Activated CD4-positive, alpha-beta T cell treated with anti-CD3 and anti-CD28 coated beads for 36 hours (primary cell): ENCODE results near the gene SORL1. TPM values are rescaled to one million over a fixed set of nuclear protein-coding genes. Genes with fewer than 3 reads are reported as not detected.

Experiments used
- ATAC-seq: fragments of 200-7000 bp; cut with Tn5 transposase; one replicate; pipeline ENCODE4 v1.10.0; 2021; ENCODE audit warnings: mild to moderate bottlenecking, moderate library complexity
- CTCF ChIA-PET: fragments of 350-600 bp; sonication (Branson Sonifier 250); formaldehyde crosslinking; loops from one replicate; lab custom pipeline; 2021; ENCODE audit warnings: antibody characterized with exemption; lab: Charles Lee
- POLR2A ChIA-PET: fragments of 350-600 bp; sonication (Branson Sonifier 250); formaldehyde crosslinking; loops from one replicate; lab custom pipeline; 2021; ENCODE audit warnings: antibody characterized with exemption, inconsistent platforms; lab: Charles Lee
- DNase-seq: peaks from one replicate; pipeline ENCODE4 v3.0.0-alpha.2; 2020
- H3K27ac Mint-ChIP-seq: one replicate; pipeline ENCODE4 v1.8.0; 2021; ENCODE audit warnings: mixed read lengths
- H3K27me3 Mint-ChIP-seq: one replicate; pipeline ENCODE4 v1.8.0; 2021; ENCODE audit warnings: mixed read lengths
- H3K36me3 Mint-ChIP-seq: one replicate; pipeline ENCODE4 v1.8.0; 2021; ENCODE audit warnings: low read depth, mixed read lengths
- H3K4me1 Mint-ChIP-seq: one replicate; pipeline ENCODE4 v1.8.0; 2021; ENCODE audit warnings: mixed read lengths
- H3K4me3 Mint-ChIP-seq: one replicate; pipeline ENCODE4 v1.8.0; 2021; ENCODE audit warnings: mild to moderate bottlenecking, moderate library complexity, mixed read lengths
- H3K9me3 Mint-ChIP-seq: one replicate; pipeline ENCODE4 v1.8.0; 2021; ENCODE audit warnings: low read depth, mixed read lengths
- intact Hi-C, 2 experiments: fragments of 100-400 bp; cut with DNase I in 1 of 2; cut with micrococcal nuclease in 1 of 2; formaldehyde crosslinking; loops; one replicate each; pipeline versions ENCODE4 v1.14.2 to v1.15.1; 2022 to 2024; cut with DNase I, micrococcal nuclease
- total RNA-seq, 2 experiments: library from RNA; stranded (reverse); gene quantifications; one replicate each; pipeline ENCODE4 v1.2.3, GENCODE V29; 2021

SORL1 gene
- total RNA-seq, 2 experiments from 2014 or later = 53.5 to 68.0 TPM

DNA sequence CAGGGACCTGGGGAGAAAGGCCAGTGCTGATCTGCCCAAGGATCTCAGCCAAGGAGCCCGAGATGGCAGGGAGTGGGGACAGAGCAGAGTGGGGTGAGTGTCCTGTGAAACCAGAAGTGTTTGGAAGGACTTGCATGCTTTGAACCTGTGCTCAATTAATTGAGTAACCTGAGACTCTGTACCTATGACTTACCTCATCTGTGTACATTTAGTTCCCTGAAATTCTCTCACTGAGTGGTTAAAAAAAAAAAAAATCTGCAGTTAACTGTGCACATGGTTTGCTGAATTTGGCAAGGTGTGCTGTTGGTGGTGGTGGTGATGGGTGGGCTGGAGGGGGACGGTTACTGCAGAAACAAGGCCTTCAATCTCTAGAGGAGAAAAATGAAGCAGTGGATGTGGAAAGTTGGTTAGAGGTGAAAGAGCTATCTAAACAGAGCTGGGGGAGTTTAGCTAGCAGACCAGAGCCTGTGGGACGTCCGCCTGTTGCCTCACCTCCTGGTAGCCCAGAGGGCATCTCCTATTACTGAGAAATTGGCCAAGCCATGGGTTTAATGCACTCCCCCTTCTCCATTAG, 8.9 kb downstream of the SORL1 start:
- ChIA-PET POLR2A (interaction anchor here (0.6 to 4.9 kb wide), 4 partner anchors 10 to 1601 kb away, joined by 3 to 51 read pairs (median 9); partner anchors contain the start of genes HSPA8, SORL1 and SORL1-AS1), CTCF (interaction anchor here (0.6 to 1.7 kb wide), 2 partner anchors 10 to 96 kb away, joined by 3 to 10 read pairs; no protein-coding TSS in a partner anchor)
- intact Hi-C loops = loop anchor here (5.0 to 10.0 kb wide), 5 partner anchors 61 to 1994 kb away; partner anchors contain the start of gene HSPA8 (in 1 of the 2)
- H3K27ac Mint-ChIP-seq = peak overlapping the region; percentile 96
- no peaks in the 10 kb centered on the region for H3K27me3 Mint-ChIP-seq
- peaks cover 20% of the 10 kb centered on the region for H3K36me3 Mint-ChIP-seq
- peak overlapping the region; percentile 6 for H3K4me3 Mint-ChIP-seq
- no peak for ATAC-seq
- no peaks in the 10 kb centered on the region for H3K9me3 Mint-ChIP-seq
- peaks cover 99% of the 10 kb centered on the region for H3K4me1 Mint-ChIP-seq
- DNase-seq = no peak

DNA sequence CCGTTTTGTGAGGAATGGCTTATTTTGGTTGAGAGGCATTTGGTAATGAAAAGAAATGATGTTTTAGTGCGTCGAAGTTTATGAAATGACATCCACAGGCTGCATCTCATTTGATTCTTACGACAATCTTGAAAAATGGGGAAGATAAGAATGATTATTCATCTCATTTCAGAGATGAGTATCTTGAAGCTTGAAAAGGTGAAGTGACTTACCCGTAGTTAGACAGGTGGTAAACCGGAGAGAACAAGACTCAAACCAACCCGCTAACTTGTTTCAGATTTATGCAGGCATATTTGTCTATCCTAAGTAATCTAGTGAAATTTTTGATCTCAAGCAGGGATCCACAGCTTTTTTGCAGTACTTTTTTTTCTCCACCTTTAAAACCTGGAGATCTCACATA, 9.7 kb downstream of the SORL1 start:
- POLR2A ChIA-PET = interaction anchor here (0.6 to 4.9 kb wide), 4 partner anchors 11 to 36 kb away, joined by 3 to 51 read pairs (median 4); partner anchors contain the start of genes SORL1 and SORL1-AS1

DNA sequence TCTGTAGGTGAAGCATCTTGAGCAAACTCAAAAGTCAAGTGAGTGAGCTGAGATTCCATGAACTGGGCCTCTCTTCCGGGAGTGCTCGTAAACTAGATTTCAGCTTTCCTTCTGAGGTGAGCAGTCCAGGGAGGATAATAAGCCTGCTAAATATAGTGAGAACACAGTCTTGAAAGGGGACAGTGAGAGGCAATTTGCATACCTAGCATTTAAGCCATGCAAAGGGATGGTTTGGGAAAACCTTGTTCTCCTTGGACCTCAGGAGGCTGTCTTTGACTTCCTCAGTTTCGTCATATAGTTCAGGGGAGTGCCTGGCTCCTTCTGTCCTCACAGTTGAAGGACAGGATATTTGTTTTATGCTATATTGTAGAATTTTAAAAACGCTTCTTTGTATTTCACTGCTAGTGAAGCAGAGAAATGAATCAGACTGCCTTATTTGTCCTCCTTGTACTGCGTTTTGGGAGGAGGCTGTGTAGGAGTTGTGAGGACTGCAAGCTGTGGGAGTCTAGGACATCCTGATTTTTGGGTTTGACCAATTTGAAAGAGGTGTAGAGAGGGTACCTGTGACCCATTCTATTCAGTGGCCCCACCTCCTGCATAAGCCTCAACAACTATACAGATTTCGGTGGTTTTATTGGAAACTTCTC, 11.7 kb downstream of the SORL1 start:
- no peaks in the 10 kb centered on the region for H3K9me3 Mint-ChIP-seq
- ATAC-seq (no peak), DNase-seq (no peak)
- intact Hi-C loops = loop anchor here (1.0 to 10.0 kb wide), 11 partner anchors 12 to 1991 kb away; partner anchors contain the start of genes SORL1 (in 2 of the 2), SORL1-AS1 (in 2 of the 2), HSPA8 (in 1 of the 2) and SC5D (in 1 of the 2)
- no peaks in the 10 kb centered on the region for H3K27me3 Mint-ChIP-seq
- peaks cover 14% of the 10 kb centered on the region for H3K36me3 Mint-ChIP-seq
- POLR2A ChIA-PET = interaction anchor here (0.7 to 4.9 kb wide), 5 partner anchors 10 to 33 kb away, joined by 3 to 51 read pairs (median 4); partner anchors contain the start of genes SORL1 and SORL1-AS1
- peak overlapping the region; percentile 61 for H3K4me3 Mint-ChIP-seq
- peaks cover 98% of the 10 kb centered on the region for H3K4me1 Mint-ChIP-seq
- H3K27ac Mint-ChIP-seq = peak overlapping the region; percentile 96
- CTCF ChIA-PET = interaction anchor here (0.7 to 1.9 kb wide), 3 partner anchors 11 to 80 kb away, joined by 4 to 7 read pairs (median 5); partner anchors contain the start of genes SORL1 and SORL1-AS1

More for the DNA sequence above, 9.7 kb downstream of the SORL1 start:
- H3K27me3 Mint-ChIP-seq = no peaks in the 10 kb centered on the region
- CTCF ChIA-PET = interaction anchor here (0.6 to 1.7 kb wide), 5 partner anchors 9 to 131 kb away, joined by 3 to 10 read pairs (median 4); partner anchors contain the start of gene SORL1-AS1
- H3K27ac Mint-ChIP-seq = peak overlapping the region; percentile 96
- H3K4me3 Mint-ChIP-seq = peak overlapping the region; percentile 19
- DNase-seq = no peak
- peak; percentile 2 for ATAC-seq
- intact Hi-C loops = loop anchor here (5.0 to 10.0 kb wide), 5 partner anchors 60 to 1993 kb away; partner anchors contain the start of gene HSPA8 (in 1 of the 2)
- no peaks in the 10 kb centered on the region for H3K9me3 Mint-ChIP-seq
- peaks cover 98% of the 10 kb centered on the region for H3K4me1 Mint-ChIP-seq
- peaks cover 19% of the 10 kb centered on the region for H3K36me3 Mint-ChIP-seq

DNA sequence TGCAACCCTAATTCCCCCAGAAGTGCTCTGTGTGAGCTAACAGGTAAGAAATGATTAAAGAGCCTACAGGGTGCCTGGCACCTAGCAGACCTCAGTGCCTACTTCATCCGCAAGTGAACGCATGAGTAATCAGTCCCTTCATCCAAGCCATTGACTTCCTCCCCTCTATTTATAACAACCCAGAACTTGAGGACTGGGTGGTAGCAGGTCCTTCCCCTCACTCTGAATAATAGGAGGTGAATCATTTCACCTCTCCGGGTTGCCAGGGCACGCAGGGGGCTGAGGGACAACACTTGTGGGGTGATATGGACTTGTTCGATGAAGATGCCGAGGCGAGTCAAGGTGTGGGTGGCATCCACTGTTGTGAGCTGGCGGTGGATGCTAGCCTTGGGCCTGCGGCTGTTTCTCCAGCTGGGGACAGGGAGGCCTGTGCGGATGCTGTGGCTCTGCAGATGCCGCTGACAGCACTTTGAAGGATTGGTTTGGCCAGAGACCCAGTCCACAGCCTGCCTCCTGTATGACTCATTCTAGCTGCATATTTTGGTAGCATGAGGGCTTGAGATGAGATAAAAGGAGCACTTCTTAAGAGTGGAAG, 12.3 kb downstream of the SORL1 start:
- Mint-ChIP-seq H3K27me3 (no peaks in the 10 kb centered on the region), H3K36me3 (peaks cover 19% of the 10 kb centered on the region), H3K27ac (peak overlapping the region; percentile 96), H3K9me3 (no peaks in the 10 kb centered on the region), H3K4me3 (peak overlapping the region; percentile 61), H3K4me1 (peaks cover 98% of the 10 kb centered on the region)
- ATAC-seq = peak; percentile 82
- intact Hi-C loops = loop anchor here (1.0 to 10.0 kb wide), 11 partner anchors 12 to 1990 kb away; partner anchors contain the start of genes SORL1 (in 2 of the 2), SORL1-AS1 (in 2 of the 2), HSPA8 (in 1 of the 2) and SC5D (in 1 of the 2)
- peak; percentile 94 for DNase-seq
- ChIA-PET CTCF (interaction anchor here (0.7 to 2.2 kb wide), 7 partner anchors 12 to 112 kb away, joined by 3 to 9 read pairs (median 4); partner anchors contain the start of genes SORL1 and SORL1-AS1), POLR2A (interaction anchor here (0.7 to 4.9 kb wide), 6 partner anchors 10 to 47 kb away, joined by 3 to 51 read pairs (median 4); partner anchors contain the start of genes SORL1 and SORL1-AS1)

DNA sequence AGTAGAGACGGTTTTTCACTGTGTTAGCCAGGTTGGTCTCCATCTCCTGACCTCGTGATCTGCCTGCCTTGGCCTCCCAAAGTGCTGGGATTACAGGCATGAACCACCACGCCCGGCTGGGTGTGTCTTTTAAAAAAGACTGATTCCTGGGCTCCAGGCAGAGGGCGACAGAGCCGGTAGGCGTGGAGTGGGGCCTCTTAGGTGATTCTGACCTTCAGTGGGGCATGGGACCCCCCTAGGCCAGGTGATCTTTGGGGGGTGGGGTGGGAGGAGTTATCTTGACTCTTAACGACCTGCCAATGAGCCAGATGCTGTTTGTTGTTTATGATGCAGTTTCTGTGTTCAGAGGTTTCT, 13.6 kb downstream of the SORL1 start:
- CTCF ChIA-PET = interaction anchor here (0.6 to 2.2 kb wide), 6 partner anchors 13 to 271 kb away, joined by 3 to 9 read pairs (median 4); partner anchors contain the start of gene SORL1-AS1
- intact Hi-C loops = loop anchor here (2.0 to 10.0 kb wide), 4 partner anchors 125 to 1989 kb away; partner anchors contain the start of gene HSPA8 (in 1 of the 2)
- peak overlapping the region; percentile 96 for H3K27ac Mint-ChIP-seq
- ATAC-seq (no peak), DNase-seq (no peak)
- POLR2A ChIA-PET = interaction anchor here (0.7 to 3.0 kb wide), 3 partner anchors 11 to 27 kb away, joined by 3 to 15 read pairs (median 3); partner anchors contain the start of genes SORL1 and SORL1-AS1
- H3K27me3 Mint-ChIP-seq = no peaks in the 10 kb centered on the region
- H3K4me3 Mint-ChIP-seq = peak overlapping the region; percentile 61
- H3K9me3 Mint-ChIP-seq = no peaks in the 10 kb centered on the region
- peaks cover 22% of the 10 kb centered on the region for H3K36me3 Mint-ChIP-seq
- peaks cover 94% of the 10 kb centered on the region for H3K4me1 Mint-ChIP-seq

DNA sequence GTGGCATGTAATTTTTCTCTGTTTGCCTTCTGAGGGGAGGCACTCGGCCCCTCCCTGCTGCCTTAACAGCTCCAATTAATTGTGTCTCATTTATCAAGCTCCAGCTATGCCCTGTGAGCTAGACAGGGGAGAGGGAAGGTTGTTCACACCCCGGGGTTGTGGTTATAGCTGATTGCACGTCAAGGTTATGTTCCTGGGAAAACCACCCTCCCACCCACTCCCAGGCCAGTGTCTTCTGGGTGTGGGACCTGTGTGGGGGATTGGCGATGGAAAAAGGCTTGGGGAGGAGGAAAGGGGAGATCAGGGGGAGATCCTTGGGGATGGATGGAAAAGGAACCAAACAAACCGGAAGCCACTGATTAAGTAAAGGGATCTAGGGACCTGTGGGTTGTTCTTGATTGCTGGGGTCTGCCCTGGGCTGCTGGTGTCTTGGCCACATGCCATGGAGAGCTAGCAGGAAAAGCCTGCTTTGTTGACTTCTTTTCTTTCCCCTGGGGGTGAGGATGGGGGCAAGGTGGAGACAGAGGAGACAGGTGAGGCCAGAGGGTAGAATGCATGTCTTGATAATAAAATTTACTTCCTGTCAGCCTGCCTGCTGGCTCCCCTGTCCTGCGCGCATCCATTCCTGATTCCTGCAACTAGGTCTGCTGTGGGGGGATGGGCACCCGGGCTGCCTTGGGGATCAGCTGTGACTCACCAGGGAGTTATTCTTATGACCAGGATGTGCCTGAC, 14.1 kb downstream of the SORL1 start:
- no peaks in the 10 kb centered on the region for H3K9me3 Mint-ChIP-seq
- H3K36me3 Mint-ChIP-seq = peaks cover 22% of the 10 kb centered on the region
- ATAC-seq (no peak), DNase-seq (peak; percentile 71)
- peak overlapping the region; percentile 61 for H3K4me3 Mint-ChIP-seq
- ChIA-PET POLR2A (interaction anchor here (0.7 to 3.0 kb wide), 3 partner anchors 12 to 27 kb away, joined by 3 to 15 read pairs (median 3); partner anchors contain the start of genes SORL1 and SORL1-AS1), CTCF (interaction anchor here (0.5 to 2.2 kb wide), 8 partner anchors 9 to 272 kb away, joined by 3 to 15 read pairs (median 4); partner anchors contain the start of genes SORL1 and SORL1-AS1)
- peaks cover 93% of the 10 kb centered on the region for H3K4me1 Mint-ChIP-seq
- H3K27me3 Mint-ChIP-seq = no peaks in the 10 kb centered on the region
- H3K27ac Mint-ChIP-seq = peak overlapping the region; percentile 96
- intact Hi-C loops = loop anchor here (2.0 to 10.0 kb wide), 3 partner anchors 125 to 1989 kb away; partner anchors contain the start of gene HSPA8 (in 1 of the 2)

DNA sequence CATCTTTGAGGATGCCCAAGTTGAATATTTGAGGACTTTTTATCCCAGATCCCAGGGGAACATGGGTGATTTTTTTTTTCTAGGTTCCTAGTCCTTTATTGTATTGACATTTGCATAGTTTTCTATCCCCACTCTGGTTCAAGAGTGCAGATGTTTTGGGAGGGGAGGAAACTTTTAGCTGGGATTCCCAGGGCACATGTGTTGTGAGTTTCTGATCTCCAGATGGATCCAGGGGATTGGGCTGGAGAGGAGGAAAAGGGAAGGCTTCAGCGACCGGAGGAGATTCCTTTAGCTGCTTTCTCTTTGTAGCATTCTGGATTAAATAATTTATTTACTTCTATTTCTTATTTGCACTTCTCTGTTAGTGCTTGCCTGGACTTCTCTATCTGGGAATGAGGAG, 15.4 kb downstream of the SORL1 start:
- POLR2A ChIA-PET = interaction anchor here (0.5 to 3.0 kb wide), 9 partner anchors 11 to 228 kb away, joined by 3 to 15 read pairs (median 4); partner anchors contain the start of genes SC5D, SORL1 and SORL1-AS1
- CTCF ChIA-PET = interaction anchor here (0.6 to 3.1 kb wide), 12 partner anchors 11 to 218 kb away, joined by 3 to 15 read pairs (median 4); partner anchors contain the start of genes SORL1 and SORL1-AS1
- Mint-ChIP-seq H3K36me3 (peaks cover 32% of the 10 kb centered on the region), H3K9me3 (no peaks in the 10 kb centered on the region), H3K4me1 (peaks cover 93% of the 10 kb centered on the region), H3K27ac (peak overlapping the region; percentile 96), H3K27me3 (no peaks in the 10 kb centered on the region), H3K4me3 (peak overlapping the region; percentile 61)
- intact Hi-C loops = loop anchor here (2.0 to 10.0 kb wide), 3 partner anchors 123 to 1987 kb away; partner anchors contain the start of gene HSPA8 (in 1 of the 2)
- DNase-seq (no peak), ATAC-seq (no peak)

DNA sequence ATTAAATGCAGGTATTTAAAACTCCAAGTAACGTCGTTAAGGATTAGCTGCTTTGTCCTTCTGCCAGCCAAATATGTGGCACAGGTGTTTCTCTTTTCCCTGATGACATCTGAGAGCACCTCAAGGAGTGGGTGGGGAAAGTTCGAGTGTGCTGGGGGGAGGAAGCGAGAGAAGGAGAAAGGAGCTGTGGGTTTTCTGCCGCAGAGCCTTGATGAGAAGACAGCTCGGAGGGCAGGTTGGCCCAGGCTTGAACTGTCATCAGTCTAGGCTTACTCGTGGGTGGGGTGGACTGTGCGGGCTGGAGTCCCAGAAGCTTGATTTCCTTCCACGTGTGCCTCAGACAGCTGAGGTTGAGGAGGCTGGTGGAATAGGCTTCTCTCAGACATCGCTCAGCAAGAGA, 15.9 kb downstream of the SORL1 start:
- Mint-ChIP-seq H3K9me3 (no peaks in the 10 kb centered on the region), H3K36me3 (peaks cover 34% of the 10 kb centered on the region), H3K27me3 (no peaks in the 10 kb centered on the region), H3K4me3 (peak overlapping the region; percentile 61), H3K27ac (peak overlapping the region; percentile 96), H3K4me1 (peaks cover 93% of the 10 kb centered on the region)
- DNase-seq = peak; percentile 89
- ChIA-PET CTCF (interaction anchor here (0.7 to 3.1 kb wide), 11 partner anchors 11 to 144 kb away, joined by 3 to 15 read pairs (median 3); partner anchors contain the start of genes SORL1 and SORL1-AS1), POLR2A (interaction anchor here (0.5 to 3.0 kb wide), 10 partner anchors 11 to 228 kb away, joined by 3 to 15 read pairs (median 4); partner anchors contain the start of genes SC5D, SORL1 and SORL1-AS1)
- intact Hi-C loops = loop anchor here (1.0 to 10.0 kb wide), 5 partner anchors 14 to 1987 kb away; partner anchors contain the start of genes HSPA8 (in 1 of the 2), SORL1 (in 1 of the 2) and SORL1-AS1 (in 1 of the 2)
- peak; percentile 38 for ATAC-seq

DNA sequence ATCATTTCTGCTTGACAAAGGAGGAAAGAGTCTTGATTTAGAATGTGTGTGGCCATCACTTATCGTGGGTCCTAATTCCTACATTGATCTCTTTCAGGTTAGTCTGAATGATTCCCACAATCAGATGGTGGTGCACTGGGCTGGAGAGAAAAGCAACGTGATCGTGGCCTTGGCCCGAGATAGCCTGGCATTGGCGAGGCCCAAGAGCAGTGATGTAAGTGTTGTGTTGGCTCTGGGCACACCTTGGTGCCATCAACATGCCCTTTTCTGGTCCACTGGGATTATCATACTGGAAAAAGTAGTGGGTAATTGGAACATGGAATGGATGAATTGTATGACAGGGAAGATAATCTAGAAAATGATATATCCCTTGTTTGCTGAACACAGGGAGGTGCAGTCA, 17.8 kb downstream of the SORL1 start:
- ChIA-PET CTCF (interaction anchor here (1.4 to 3.1 kb wide), 2 partner anchors 11 to 16 kb away, joined by 5 to 12 read pairs; no protein-coding TSS in a partner anchor), POLR2A (no interaction called here)
- H3K4me1 Mint-ChIP-seq = peaks cover 92% of the 10 kb centered on the region
- H3K36me3 Mint-ChIP-seq = peaks cover 40% of the 10 kb centered on the region
- intact Hi-C loops = loop anchor here (10.0 kb wide), 2 partner anchors 1595 to 1985 kb away; partner anchors contain the start of gene HSPA8 (in 1 of the 2)
- H3K4me3 Mint-ChIP-seq = no peak overlapping the region
- no peaks in the 10 kb centered on the region for H3K9me3 Mint-ChIP-seq
- peak overlapping the region; percentile 96 for H3K27ac Mint-ChIP-seq
- H3K27me3 Mint-ChIP-seq = no peaks in the 10 kb centered on the region
- no peak for DNase-seq
- no peak for ATAC-seq
